B cell (primary cell): ENCODE data around the gene DAAM2.

Experiments
- CTCF ChIP-seq: fragments of 200-600 bp; IDR thresholded peaks from one replicate; pipeline ENCODE4 v1.8.0; 2022; ENCODE audit warnings: antibody characterized with exemption, mild to moderate bottlenecking
- EZH2 ChIP-seq: IDR thresholded peaks from 2 replicates; pipeline ENCODE4 v1.6.1; 2012; ENCODE audit warnings: borderline replicate concordance, low read depth, mild to moderate bottlenecking, moderate library complexity, low read length; ENCODE audit not compliant: insufficient read depth, poor library complexity, severe bottlenecking

- no peak for TF ChIP-seq CTCF
- no peak for TF ChIP-seq EZH2
Observed at GRCh38 chr6:39923394-39923793, 131.2 kb downstream of the DAAM2 start.
